T1000 (cell line): ENCODE data around the gene ATG16L2.
"Not testable (repeated sequence)": the region's sequence is repeated elsewhere in the genome, so short reads cannot be mapped to it uniquely, and the experiment has no call there.

Experiments
- DNase-seq: peaks from one replicate; lab custom pipeline; 2025; ENCODE audit warnings: mixed read lengths; lab: John Stamatoyannopoulos, UW

ATG16L2 gene

DNA sequence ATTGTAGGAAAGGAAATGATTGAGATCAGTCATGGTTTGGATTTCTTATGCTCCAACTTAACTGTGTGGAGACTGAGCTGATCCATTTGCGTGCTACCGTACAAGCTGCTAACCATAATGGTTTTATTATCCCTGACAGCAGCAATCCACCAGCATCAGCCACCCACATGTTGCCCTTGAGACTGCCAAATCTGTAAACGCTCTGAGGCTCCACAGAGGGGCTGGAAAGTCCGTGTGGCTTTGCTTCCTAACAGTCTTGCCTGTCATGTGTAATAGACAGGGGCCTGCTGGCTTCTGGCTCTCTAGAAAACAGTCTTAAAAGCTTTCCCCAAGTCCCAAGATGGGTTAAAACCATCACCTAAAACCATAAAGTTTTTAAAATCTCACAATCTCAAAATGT is 30.1 kb downstream of the ATG16L2 start:
- DNase-seq: no peak

DNA sequence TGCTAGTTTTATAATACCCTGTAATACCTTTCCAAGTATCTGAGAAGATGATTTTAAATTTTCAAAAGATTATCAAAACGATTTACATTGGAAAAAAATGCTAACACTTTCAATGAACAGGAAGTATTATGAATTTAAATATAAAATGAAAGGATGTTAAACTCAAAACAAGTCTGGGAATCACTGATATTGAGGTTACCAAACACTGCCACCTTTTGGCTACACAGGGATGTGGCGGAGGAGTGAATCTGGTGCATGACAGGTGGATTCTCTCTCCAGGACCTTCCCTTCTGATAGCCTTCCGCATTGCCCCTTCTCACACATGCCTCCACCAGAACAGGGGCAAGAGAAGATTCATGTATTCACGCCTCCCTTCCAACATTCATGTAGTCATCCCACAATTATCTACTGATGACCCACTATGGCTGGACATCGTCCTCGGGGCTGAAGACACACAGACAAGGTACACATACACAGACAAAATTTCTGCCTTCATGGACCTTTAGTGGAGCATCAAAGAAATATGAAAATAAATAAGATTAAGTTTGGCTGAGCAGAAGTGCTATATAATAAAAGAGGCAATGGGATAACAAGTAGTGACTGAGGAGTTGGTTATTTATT is 34.7 kb downstream of the ATG16L2 start:
- no peak for DNase-seq

DNA sequence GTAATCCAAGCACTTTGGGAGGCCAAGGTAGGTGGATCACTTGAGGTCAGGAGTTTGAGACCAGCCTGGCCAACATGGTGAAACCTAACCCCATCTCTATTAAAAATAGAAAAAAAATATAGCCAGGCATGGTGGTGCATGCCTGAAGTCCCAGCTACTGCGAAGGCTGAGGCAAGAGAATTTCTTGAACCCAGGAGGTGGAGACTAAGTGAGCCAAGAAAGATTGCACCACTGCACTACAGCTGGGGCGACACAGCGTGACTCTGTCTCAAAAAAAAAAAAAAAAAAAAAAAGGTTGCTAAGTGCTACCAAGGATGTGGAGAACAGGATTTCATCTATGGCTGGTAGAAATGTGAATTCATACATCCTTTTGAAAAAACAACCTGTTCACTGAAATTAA is 36.6 kb downstream of the ATG16L2 start:
- DNase-seq: no peak

DNA sequence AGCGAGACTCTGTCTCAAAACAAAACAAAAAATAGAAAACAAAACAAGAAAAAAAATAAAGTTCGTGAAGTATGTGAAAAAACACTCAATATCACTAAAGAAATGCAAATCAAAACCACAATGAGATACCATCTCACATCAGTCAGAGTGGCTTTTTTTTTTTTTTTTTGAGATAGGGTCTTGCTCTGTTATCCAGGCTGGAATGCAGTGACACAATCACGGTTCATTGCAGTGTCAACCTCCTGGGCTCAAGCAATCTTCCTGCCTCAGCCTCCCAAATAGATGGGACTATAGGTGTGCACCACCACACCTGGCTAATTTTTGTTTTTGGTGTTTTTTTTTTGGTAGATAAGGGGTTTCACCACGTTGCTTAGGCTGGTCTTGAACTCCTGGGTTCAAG is 37.5 kb downstream of the ATG16L2 start:
- DNase-seq: no peak

DNA sequence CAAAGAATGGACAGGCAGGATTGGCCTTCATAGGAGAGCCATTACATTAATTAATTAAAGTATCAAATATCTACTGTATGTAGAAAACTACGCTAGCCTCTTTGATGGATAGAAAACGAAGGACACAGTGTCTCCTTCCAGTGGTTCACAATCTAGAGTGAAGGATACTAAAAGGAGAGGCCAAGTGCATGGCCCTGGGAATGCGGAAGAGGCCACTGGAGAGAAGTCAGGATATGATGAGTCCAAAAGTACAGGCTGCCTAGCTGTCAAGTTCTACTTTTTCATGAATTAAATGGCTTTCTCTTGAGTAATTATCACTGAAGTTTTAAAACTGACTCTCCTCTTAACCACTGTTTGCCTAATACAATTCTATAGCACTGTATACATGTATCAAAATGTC is 41.9 kb downstream of the ATG16L2 start:
- no peak for DNase-seq

DNA sequence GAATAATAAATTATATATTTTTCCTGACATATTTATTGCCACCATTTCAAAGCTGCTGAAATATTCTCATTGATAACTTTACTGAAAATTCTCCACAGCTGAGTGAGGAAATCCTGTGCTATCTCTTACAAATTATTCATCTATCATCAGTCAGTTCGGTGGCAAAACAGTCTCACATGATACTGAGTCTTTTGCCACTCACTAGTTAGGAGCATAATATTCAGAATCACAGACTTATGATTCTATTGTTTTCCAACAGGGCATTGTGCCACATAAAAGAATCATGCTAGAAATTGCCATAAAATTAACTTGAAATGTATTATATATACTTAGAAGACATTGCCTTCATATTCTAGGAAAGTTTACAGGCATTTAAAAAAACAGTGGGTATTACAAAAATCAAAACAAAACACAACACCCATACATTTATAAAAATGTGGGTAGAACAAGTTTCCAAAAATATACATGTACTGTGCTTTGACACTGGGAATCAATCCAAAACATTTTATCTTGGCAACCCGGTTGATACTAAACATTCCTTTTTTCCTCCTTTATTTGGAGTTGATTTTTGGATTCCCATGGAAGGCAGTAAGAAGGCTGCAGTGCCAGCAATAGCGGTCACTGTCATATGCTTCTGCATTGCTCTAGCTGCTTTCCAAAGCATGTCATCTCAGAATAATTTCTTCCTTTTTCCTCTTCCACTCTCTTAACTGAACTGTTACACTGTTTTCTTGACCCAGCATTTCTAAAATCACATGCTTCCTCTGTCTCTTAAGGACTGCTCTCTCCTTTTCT is 42.5 kb downstream of the ATG16L2 start:
- DNase-seq: no peak

DNA sequence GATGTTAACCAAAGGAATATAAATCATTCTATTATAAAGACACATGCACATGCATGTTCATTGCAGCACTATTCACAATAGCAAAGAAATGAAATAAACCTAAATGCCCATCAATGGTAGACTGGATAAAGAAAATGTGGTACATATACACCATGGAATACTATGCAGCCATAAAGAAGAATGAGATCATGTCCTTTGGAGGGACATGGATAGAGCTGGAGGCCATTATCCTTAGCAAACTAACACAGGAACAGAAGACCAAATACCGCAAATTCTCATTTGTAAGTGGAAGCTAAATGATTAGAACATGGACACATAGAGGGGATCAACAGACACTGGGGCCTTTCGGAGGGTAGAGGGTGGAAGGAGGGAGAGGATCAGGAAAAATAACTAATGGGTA is 44.1 kb downstream of the ATG16L2 start:
- not testable (repeated sequence) for DNase-seq

DNA sequence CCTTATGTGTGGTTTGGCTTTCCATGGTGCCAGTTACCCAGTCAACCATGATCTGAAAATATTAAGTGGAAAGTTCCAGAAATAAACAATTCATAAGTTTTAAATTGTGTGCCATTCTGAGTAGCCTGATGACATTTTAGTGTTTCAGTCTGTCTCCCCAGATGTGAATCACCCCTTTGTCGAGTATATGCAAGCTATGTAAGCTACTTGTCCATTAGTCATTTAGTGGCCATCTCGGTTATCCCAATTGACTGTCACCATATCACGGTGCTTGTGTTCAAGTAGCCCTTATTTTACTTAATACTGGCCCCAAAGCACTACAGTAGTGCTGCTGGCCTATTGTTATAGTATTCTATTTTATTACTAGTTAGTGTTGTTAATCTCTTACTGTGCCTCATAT is 44.9 kb downstream of the ATG16L2 start:
- no peak for DNase-seq

DNA sequence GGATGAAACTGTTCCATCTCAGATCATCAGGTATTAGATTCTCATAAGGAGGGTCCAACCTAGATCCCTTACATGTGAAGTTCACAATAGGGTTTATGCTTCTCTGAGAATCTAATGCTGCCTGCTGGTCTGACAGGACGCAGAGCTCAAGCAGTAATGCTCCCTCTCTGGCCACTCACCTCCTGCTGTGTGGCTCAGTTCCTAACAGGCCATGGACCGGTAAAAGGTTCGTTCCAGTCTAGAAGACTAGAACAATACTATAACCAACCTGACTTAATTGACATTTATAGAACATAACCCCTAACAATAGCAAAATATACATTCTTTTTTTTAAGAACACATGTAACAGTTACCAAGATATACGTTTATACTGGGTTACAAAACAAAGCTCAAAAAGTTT is 45.8 kb downstream of the ATG16L2 start:
- DNase-seq: no peak

DNA sequence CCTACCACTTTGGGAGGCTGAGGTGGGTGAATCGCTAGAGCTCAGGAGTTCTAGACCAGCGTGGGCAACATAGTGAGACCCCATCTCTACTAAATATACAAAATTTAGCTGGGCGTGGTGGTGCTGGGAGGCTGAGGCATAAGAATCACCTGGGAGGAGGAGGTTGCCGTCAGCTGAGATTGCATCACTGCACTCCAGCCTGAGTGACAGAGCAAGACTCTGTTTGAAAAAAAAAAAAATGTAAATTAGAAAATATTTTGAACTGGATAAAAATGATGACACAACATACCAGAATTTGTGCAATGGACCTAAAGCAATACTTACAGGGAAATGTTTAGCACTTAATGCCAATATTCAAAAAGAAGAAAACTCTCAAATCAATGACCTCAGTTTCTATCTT is 46.4 kb downstream of the ATG16L2 start:
- DNase-seq: no peak

DNA sequence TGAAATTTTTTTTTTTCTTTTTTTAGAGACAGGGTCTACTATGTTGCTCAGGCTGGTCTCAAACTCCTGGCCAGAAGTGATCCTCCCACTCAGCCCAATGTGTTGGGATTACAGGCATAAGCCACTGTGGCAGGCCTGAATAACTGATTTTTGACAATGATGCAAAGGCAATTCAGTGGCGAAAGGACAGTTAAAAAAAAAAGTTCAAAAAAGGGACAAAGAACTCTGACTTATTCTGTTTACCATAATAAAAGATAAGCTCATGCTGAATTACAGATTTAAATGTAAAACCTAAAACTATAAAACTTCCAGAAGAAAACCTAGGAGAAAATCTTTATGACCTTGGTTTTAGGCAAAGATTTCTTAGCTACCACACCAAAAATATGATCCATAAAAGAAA is 48.9 kb downstream of the ATG16L2 start:
- no peak for DNase-seq

DNA sequence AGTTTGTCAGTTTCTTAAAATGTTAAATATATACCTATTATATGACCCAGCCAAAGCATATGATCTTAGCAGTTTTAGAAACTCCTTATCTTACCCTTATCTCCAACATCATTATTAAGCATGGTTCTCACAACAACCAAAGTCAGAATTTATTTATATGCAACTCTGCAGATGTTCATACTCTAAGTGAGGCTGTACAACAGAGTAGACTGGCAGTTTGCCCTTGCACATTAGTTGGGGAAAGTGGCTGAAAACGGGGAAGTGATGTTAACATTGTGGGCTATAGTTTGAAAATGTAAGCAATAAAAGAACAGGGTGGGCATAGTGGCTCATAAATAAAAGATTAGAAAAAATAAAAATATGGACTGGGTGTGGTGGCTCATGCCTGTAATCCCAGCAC is 49.7 kb downstream of the ATG16L2 start:
- no peak for DNase-seq

DNA sequence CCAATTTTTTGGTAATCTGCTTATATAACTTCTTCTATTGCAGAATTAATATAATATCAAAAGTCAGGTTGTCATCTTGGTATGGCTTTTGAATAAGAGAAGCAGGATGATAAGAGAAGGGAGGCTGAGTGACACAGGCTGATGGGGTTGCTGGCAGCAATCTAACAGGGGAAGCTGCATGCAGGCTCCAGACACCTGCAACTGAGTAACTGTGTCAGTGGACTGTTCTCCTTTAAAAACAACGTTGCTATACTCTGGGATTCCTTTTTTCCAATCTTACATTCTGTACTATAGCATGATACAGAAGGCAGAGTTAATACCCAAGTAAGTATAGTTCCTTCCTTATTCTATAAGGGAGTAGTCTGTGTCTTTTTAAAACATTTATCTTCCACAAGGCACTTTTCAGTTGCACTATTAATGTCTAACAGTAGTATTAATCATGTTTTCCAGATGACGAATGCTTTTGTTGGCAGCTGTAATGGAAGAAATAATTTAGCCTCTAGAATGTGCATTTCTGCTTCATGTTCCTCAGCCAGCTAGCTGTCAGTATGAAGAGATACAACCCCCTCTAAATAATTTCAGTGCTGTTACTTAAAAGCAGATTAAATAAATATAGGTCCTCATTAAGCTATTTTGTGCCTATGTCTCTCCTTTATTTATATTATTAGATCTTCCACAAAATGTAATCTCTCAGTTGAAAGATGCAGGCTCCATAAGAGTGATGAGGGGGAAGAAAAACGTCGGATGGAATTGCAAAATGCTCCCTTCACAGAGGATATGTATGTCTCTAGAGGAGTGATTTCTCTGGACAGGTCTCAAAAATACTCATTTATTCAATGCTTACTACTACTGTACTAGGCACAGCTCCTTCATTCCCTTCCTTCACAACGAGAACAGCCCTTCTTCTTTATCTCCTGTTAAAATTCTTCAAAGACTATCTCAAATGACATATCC is 50.8 kb downstream of the ATG16L2 start:
- no peak for DNase-seq

DNA sequence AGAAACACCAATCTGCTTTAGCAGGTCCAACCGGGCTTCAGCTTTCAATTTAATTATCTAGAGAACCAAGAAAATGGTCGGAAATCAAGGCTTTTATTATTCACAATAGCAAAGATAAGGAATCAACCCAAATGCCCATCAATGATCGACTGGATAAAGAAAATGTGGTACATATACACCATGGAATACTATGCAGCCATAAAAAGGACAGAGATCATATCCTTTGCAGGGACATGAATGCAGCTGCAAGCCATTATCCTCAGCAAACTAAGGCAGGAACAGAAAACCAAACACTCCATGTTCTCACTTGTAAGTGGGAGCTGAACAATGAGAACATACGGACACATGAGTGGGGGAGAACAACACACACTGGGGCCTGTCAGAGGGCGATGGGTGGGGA is 53.8 kb downstream of the ATG16L2 start:
- DNase-seq: no peak

DNA sequence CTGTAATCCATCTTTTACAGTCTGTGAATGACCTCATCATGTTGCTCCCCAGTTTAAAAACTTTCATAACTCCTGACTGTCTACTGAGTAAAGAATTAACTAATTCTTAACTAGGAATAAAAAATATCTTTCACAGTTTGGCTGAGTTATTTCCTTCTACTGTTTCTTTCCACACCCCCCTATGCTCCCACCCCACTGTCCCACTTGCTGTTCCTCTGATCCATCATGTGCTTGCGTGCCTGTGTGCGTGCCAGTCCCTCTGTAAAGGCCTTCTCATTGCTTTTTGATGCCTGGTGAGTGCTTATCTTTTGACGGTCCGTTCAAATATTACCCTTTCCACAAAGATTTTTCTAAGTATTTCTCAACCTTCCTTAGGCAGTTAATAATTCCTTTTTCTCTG is 55.6 kb downstream of the ATG16L2 start:
- DNase-seq: no peak

DNA sequence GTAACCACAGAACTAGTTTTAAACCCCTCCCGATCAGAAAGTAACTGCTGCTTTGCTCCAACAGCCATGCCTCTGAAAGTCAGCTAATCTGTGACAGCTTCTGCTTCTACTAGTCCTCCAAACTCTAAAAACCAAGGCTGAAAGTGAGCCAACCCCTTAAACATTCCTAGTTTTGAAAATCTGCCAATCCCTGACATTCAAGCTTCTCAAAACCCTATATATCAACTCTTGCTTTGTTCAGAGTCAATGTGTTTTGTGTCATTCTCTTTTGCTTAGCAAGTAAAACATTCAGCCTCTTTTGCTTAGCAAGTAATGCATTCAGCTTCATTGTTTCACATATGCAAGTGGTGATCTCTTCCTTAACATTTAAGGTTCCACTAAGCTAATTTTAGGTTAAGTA is 56.9 kb downstream of the ATG16L2 start:
- no peak for DNase-seq

DNA sequence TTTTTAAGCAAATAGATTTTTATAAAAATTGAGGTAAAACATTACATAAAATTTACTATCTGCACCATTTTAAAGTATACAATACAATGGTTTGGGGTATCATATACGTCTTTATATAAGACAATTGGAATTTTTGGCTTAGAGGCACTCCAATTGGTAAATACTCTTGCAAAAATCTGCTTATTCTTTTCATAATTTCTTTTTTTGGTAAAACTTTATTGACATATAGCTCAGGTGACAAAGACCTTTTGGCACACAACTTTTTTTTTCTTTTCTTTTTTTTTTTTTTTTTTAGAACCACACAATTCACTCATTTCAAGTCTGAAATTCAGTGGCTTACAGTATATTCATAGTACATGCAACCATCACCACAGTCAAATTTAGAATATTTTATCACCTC is 57.8 kb downstream of the ATG16L2 start:
- no peak for DNase-seq

DNA sequence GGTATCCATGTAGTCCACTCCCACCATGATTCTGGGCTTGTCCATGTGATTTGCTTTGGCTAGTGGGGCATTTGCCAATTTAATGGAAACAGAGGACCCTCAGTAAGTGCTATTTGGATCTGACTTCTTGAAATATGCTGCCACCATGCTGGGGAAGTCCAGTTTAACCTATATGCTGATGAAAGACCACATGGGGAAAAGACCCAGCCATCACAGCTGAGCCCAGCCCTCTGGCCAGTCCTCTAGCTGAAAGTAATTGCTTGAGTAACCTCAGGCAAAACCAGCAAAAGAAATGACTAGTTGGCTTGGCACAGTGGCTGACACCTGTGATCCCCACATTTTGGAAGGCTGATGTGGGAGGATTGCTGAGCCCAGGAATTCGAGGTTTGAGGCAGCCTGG is 61.5 kb downstream of the ATG16L2 start:
- no peak for DNase-seq

DNA sequence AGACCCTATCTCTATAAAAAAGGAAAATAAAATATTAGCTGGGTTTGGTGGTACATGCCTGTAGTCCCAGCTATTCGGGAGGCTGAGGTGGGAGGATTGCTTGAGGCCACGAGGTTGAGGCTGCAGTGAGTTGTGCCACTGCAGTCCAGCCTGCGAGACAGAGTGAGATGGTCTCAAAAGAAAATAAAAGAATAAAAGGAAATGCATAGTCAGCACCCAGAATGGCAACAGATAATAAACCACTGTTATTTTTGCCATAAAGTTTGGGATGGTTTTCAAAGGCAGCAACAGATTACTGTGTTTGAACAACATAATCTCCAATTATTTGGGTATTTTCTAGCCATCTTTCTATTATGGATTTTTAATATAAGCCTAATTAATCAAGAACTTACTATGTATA is 61.9 kb downstream of the ATG16L2 start:
- DNase-seq: no peak
